Activated CD8-positive, alpha-beta memory T cell treated with anti-CD3 and anti-CD28 coated beads for 24 hours (primary cell): ENCODE data around the gene MUC20.
"Not testable (repeated sequence)": the region's sequence is repeated elsewhere in the genome, so short reads cannot be mapped to it uniquely, and the experiment has no call there.

Source experiments
- DNase-seq: peaks from one replicate; pipeline ENCODE4 v3.0.0-alpha.2; 2020

The MUC20 gene

GRCh38 chr3:195729476-195730251 lies 8.9 kb downstream of the MUC20 start:
- DNase-seq = no peak

GRCh38 chr3:195731356-195731905 lies 10.7 kb downstream of the MUC20 start:
- DNase-seq = no peak

GRCh38 chr3:195732940-195733339 lies 12.2 kb downstream of the MUC20 start:
- no peak for DNase-seq

GRCh38 chr3:195735036-195735695 lies 14.4 kb downstream of the MUC20 start:
- DNase-seq = no peak

- no peak for DNase-seq
Observed at GRCh38 chr3:195736866-195737490, 16.2 kb downstream of the MUC20 start.

- DNase-seq = not testable (repeated sequence)
Observed at GRCh38 chr3:195737782-195738181, 17.0 kb downstream of the MUC20 start.

GRCh38 chr3:195738274-195739044 lies 17.7 kb downstream of the MUC20 start:
- no peak for DNase-seq

- DNase-seq = no peak
Observed at GRCh38 chr3:195739561-195740111, 18.9 kb downstream of the MUC20 start.

- no peak for DNase-seq
Observed at GRCh38 chr3:195744437-195744836, 23.7 kb downstream of the MUC20 start.

- no peak for DNase-seq
Observed at GRCh38 chr3:195746346-195746745, 25.6 kb downstream of the MUC20 start.

GRCh38 chr3:195746751-195747150 lies 26.0 kb downstream of the MUC20 start:
- DNase-seq = no peak

GRCh38 chr3:195748661-195749060 lies 27.9 kb downstream of the MUC20 start:
- no peak for DNase-seq

GRCh38 chr3:195749101-195749500 lies 28.3 kb downstream of the MUC20 start:
- not testable (repeated sequence) for DNase-seq

- DNase-seq = no peak
Observed at GRCh38 chr3:195750797-195751520, 30.2 kb downstream of the MUC20 start.

GRCh38 chr3:195751560-195751959 lies 30.8 kb downstream of the MUC20 start:
- DNase-seq = no peak

GRCh38 chr3:195752066-195752465 lies 31.3 kb downstream of the MUC20 start:
- DNase-seq = no peak

GRCh38 chr3:195752546-195753331 lies 32.0 kb downstream of the MUC20 start:
- no peak for DNase-seq

- DNase-seq = no peak
Observed at GRCh38 chr3:195753581-195753980, 32.8 kb downstream of the MUC20 start.

GRCh38 chr3:195754141-195754540 lies 33.4 kb downstream of the MUC20 start:
- DNase-seq = no peak

- DNase-seq = no peak
Observed at GRCh38 chr3:195754906-195755305, 34.1 kb downstream of the MUC20 start.

GRCh38 chr3:195755391-195755790 lies 34.6 kb downstream of the MUC20 start:
- DNase-seq = no peak
